AG08396 (cell line): ENCODE measurements around the gene CHAF1A.
A peak's percentile ranks its signal among the peaks of the same experiment; 100 is the strongest.

Experiments used
- DNase-seq: peaks from one replicate; pipeline ENCODE4 v3.0.0; 2012; ENCODE audit warnings: low spot score, mixed read lengths

Gene CHAF1A

GRCh38 chr19:4367336-4367723, 35.1 kb upstream of the CHAF1A start:
- peak; percentile 3 for DNase-seq

- peak; percentile 3 for DNase-seq
Measured at GRCh38 chr19:4367781-4368127, 34.7 kb upstream of the CHAF1A start.

DNA sequence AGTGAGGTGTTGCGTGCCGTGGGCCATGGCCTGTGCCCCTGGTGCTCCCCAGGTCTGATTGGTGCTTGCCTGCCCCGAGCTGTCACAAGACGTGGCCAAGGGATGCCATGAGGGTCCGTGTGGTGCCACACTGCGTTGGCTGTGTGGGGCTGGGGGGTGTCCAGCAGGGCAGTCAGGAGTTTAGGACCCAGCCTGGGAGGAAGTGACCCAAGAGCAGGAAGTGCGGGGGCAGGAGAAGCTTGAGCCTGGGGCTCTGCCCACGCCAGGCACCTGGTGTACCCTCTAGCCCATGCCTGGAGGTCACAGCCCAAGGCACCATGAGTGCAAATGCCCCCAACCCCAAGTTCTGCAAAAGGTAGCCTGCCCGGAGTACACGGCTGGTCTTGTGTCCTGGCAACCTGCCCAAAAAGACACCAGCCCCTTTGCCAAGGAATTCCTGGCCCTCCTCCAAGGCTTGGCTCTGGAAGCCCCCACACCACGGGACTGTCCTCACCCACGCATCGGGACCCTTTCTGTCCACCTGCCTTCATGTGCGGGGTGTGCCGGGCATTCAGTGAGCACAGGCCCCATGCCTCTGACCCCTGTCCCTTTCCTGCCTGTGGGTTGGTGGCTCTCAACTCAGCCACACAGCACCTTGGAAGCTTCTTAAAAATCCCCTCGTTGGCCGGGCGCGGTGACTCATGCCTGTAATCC, 34.2 kb upstream of the CHAF1A start:
- DNase-seq = peak; percentile 12

- DNase-seq = peak; percentile 18
Measured at GRCh38 chr19:4369109-4369887, 33.1 kb upstream of the CHAF1A start.

DNA sequence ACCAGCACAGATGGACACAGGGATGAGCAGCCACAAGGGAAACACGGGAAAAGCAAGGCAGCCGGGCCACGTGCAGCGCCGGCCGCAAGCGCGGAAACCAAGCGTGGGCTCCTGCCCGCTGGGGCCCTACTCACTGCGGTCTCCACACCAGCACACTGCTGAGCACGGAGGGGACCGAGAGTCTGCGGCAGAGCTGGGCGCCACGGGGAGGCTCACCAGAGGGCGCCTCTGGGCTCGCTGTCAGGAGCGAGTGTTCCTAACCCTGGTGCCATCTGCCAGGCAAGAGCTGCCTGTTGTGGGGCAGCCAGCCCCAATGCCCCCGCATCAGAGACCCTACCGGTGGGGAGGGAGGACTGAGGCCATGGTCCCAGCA, 32.6 kb upstream of the CHAF1A start:
- no peak for DNase-seq

- DNase-seq = no peak
Measured at GRCh38 chr19:4370418-4371041, 31.9 kb upstream of the CHAF1A start.

DNA sequence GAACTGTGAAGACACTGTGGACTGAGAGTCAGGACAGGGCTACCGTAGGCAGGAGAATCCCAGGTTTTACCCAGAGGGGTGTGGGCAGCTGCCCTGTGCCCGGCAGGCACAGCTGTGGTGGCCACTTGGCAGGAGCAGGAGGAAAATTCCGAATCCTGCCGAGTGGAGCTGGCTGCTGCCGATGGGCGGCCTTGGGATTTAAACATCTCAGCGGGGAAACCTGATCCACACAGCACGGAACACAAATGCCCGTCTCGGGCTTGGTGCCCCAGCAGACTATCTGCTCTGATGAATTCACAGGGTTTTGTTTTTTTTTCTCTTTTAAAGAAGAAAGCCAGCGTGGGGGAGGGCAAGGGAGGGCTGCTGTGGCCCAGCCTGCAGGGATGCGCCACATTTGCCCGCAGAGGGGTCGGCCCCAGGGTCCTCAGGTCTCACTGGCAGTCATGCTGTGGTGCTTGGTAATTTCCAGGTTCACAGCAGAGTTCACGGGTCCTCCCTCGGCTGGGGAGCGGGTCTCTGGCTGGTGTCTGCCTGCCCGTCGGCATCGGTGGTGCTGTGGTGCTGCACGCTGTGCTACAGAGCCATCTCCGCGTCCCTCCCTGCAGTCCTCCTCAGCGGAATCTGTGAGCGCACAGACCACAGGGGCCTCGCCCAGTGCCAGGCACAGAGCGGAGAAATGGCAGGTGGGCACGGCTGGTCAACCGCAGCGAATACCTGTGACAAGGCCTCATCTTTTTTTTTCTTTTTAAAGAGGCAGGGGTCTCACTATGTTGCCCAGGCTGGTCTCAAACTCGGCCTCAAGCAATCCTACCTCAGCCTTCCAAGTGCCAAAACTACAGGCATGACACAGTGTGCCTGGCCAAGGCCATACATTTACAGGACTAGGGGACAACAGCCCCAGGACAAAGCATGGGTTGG, 30.9 kb upstream of the CHAF1A start:
- no peak for DNase-seq

GRCh38 chr19:4372165-4373012, 30.1 kb upstream of the CHAF1A start:
- DNase-seq = no peak

- no peak for DNase-seq
Measured at GRCh38 chr19:4373013-4373367, 29.4 kb upstream of the CHAF1A start.

GRCh38 chr19:4373601-4374497, 28.6 kb upstream of the CHAF1A start:
- no peak for DNase-seq

- peak; percentile 89 for DNase-seq
Measured at GRCh38 chr19:4374498-4375163, 27.8 kb upstream of the CHAF1A start.

DNA sequence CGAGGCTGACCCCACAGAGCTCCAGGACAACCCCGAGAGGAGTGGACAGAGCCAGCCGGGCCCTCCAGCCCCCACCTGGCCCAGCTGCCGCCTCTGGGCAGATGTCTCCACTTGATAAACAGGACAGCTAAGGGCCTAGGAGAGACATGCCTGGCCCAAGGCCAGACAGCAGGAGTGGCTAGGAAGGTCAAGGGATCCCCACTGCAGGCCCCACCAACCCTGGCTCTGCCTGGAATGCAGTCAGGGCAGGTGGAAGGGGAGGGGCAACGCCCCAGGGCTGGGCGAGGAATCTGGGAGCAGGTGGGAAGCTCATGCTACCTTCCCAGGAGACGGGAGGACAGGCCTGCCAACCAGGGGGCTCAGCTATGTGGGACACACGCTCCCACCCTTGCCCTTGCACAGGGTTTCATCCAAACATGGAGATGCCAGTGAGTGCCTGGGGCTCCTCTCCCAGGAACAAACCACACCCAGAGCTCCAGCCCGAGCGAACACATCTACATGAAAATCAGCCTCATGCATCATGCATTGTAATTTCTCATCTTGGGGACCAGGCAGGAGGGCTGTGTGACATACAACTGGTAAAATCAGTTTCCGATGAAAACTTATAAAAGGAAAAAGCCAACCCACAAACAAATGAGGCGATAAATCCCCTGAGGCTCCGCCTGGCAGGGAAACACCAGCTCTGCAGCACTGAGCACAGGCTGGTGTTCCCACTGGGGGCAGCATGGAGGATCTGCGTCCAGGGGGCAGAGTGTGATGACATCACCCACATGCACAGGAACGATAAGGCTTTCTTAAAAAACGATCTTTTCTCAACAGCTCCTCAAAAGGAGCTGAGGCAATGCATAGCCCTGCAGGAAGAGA, 27.0 kb upstream of the CHAF1A start:
- DNase-seq = no peak

DNA sequence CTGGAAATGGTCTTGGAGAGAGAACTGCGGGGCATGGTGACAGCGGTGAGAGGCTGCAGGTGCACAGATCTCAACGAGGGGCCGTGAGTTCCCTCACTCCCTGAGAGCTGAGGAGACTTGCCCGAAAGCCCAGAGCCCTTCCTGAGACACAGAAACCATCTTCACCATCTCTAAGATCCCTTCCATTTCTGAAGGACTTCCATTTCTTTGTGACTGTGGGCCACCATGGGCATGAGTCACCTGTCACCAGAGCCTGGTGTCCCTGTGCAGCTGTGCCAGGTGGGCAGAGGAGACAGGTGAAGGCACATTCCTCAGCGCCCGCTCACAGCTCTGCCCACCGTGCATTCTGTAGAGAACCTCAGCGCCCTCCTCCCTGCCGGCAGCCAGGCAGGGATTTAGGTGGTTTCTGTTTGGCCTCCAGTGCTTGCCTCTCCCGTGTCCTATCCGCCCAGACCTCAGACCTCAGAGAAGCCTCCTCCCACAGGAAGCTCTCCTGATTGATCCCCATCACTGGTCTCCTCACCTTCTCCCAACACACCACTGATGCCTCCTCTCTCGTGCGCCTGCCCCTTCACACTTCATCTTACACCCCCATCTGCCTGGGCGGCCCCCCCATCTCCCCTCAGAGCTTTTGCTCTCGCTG, 26.3 kb upstream of the CHAF1A start:
- no peak for DNase-seq

DNA sequence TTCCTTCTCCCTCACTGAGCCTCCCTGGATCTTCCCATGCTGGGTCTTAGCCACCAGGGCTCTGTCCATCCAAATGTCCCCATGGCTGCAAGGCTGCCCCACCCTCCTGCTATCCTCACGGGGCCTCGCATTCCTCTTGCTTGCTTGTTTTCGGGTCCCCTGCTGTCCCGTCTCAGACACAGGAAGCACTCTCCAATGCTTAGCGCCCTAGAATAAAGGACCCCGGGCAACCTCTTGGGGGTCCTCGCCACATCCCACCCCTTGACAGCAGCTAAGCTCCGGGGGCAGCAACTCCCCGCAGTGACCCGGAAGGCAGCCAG, 25.8 kb upstream of the CHAF1A start:
- no peak for DNase-seq

DNA sequence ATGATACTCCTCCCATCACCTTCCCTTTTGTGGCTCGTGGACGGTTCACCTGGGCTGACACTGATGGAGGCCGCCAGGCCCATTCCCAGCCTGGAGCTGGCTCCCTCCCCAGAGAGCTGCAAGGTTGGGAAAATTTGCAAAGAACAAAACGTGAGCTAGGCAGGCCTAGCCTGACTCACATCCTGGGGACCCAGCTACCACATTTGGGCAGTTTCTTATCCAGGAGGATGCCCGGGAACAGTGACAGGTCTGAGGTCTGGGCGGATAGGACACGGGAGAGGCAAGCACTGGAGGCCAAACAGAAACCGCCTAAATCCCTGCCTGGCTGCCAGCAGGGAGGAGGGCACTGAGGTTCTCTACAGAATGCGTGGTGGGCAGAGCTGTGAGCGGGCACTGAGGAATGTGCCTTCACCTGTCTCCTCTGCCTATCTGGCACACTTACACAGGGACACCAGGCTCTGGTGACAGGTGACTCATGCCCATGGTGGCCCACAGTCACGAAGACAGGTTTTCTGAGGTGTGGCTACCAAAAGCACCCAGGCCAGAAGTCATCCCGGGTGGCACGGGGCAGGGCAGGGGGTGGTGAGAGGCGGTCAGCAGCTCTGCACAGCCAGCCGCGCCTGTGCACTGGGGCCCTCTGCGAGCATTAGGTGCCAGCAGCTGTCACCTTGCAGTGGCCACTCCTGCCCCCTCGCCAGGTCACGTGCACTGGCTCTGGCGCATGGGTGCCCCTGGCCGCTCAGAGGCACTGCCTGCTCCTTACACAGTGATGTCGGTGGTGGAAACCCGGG, 25.3 kb upstream of the CHAF1A start:
- no peak for DNase-seq

DNA sequence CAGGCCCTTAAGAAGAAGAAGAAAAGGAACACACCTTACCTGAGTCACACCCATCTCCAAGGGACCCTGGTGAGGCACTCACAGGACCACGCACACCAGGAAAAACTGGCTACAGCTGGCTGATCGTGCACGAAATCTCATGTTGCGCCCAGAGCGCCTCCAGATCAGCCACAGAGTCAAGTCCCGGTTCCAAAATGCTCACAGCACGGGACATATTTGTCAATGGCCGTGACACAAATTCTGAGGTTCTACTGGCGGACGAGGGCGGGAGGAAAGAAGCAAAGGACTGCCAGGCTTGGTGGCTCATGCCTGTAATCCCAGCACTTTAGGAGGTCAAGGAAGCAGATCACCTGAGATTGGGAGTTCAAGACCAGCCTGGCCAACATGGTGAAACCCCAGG, 23.6 kb upstream of the CHAF1A start:
- DNase-seq = no peak

DNA sequence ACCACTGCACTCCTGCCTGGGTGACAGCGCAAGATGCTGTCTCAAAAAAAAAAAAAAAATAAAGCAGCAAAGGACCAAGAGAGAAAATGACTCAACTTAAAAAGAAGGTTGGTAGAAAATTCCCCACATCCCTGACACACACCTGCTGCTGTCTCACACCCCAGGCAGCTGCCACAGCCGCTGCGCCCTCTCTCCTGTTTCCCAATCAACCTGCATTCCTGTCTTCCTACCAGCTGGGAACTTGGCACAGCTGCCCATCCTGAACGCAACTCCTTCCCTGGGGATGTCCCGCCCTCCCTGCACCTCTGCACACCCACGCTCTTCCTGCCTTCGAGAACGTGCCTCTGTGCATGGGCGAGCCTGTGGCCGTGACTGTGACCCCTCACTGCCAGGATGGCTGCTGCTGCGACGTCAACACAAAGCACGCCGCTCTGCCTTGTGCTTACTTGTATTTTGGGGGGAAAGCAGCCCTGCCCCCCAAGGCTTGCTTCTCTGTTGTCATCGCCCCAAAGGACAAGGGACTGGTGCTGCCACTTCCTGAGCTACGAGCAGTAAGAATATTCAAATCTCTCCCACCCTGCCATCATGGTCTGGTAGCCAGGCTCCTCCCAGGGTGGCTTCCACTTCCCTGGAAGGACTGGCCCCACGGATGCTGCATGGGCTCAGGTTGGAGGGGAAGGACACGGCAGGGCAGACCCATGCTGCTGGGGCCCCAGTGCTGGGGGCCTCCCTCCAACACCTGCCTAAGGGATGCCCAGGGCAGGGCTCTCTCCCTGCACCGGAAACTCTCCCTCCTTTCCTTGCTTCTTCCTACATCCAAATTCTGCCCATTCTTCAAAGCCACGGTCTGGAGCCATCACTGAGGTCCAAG, 22.8 kb upstream of the CHAF1A start:
- no peak for DNase-seq
